ENCODE data around the gene CCK.

- TF ChIP-seq CTCF (IDR thresholded peaks at IDR 0.05) (no peak), EZH2 (IDR thresholded peaks at IDR 0.05) (no peak), EZH2phosphoT487 (IDR thresholded peaks at IDR 0.05) (no peak)
Measured at GRCh38 chr3:42220436-42221121, 45.4 kb downstream of the CCK start.

All from neural progenitor cell (in vitro differentiated cells).